Hepatic stellate cell (primary cell): ENCODE measurements around the gene CRIM1.
"Not testable (repeated sequence)": the region's sequence is repeated elsewhere in the genome, so short reads cannot be mapped to it uniquely, and the experiment has no call there.

ENCODE experiments used
- DNase-seq: peaks from one replicate; pipeline ENCODE4 v3.0.0; 2011; ENCODE audit warnings: low spot score

The CRIM1 gene, protein sequence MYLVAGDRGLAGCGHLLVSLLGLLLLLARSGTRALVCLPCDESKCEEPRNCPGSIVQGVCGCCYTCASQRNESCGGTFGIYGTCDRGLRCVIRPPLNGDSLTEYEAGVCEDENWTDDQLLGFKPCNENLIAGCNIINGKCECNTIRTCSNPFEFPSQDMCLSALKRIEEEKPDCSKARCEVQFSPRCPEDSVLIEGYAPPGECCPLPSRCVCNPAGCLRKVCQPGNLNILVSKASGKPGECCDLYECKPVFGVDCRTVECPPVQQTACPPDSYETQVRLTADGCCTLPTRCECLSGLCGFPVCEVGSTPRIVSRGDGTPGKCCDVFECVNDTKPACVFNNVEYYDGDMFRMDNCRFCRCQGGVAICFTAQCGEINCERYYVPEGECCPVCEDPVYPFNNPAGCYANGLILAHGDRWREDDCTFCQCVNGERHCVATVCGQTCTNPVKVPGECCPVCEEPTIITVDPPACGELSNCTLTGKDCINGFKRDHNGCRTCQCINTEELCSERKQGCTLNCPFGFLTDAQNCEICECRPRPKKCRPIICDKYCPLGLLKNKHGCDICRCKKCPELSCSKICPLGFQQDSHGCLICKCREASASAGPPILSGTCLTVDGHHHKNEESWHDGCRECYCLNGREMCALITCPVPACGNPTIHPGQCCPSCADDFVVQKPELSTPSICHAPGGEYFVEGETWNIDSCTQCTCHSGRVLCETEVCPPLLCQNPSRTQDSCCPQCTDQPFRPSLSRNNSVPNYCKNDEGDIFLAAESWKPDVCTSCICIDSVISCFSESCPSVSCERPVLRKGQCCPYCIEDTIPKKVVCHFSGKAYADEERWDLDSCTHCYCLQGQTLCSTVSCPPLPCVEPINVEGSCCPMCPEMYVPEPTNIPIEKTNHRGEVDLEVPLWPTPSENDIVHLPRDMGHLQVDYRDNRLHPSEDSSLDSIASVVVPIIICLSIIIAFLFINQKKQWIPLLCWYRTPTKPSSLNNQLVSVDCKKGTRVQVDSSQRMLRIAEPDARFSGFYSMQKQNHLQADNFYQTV

GRCh38 chr2:36355151-36355889, at the start of gene CRIM1:
Gene CRIM1 (plus strand): TSS chr2:36355778. CDS start chr2:36356293, 515 bp downstream.
- peak; percentile 90 for DNase-seq

- no peak for DNase-seq
Observed at GRCh38 chr2:36307441-36307840, 48.1 kb upstream of the CRIM1 start.

- not testable (repeated sequence) for DNase-seq
Observed at GRCh38 chr2:36310444-36310843, 45.1 kb upstream of the CRIM1 start.

DNA sequence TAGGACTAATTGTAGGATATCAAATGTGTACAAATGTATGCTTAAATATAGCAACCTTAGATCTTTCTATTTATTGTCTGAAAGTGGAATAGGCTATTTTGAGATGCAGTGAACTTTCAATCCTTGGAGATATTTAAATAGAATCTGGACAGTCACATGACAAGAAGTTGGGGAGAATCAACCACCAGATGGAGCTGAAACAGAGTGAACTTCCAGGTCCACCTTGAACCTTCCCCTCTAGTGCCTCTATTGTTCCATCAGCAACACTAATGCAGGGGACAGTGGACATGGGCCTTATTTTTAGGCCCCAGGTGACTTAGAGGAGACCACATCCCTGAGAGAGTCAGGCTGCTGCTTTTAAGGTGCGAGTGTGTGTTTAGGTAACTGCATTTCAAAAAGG, 37.0 kb upstream of the CRIM1 start:
- DNase-seq, result no peak

DNA sequence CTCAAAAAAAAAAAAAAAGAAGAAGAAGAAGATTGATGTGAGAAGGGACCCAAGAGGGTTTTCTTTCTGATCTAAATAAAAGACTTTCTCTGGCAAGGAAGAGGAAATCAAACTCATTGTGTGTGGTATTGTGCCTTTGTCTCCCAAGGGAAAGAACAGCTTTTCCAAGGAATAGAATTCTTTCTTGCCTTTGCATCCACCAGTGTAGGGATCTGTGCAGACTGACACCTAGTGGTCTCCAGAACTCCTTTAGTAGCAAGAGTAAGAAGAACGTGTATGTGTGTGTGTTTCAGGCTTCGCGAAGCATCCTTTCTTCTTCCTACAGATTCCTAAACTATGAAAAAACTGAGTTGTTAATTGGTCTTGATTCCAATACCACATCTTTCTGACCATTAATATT, 33.5 kb upstream of the CRIM1 start:
- DNase-seq, result peak; percentile 17

- DNase-seq, result no peak
Observed at GRCh38 chr2:36326286-36326685, 29.3 kb upstream of the CRIM1 start.

DNA sequence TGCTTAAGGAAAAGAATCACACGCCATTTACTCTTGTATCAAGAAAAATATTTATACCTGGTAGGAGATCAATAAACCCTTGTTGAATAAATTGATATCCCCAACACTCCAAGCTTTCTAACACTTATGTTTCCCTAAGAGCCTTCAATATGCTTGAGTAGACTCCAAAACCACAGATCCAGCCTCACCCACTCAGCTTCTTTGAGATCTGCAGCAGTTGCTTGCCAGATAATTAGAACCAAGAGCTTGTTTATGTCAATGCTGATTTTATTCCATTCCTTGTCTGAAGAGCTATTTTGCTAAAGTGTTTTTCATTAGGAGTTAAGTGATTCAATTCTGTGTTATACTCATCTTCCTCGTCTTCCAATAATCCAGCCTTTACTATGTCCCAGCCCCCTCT, 26.3 kb upstream of the CRIM1 start:
- no peak for DNase-seq

DNA sequence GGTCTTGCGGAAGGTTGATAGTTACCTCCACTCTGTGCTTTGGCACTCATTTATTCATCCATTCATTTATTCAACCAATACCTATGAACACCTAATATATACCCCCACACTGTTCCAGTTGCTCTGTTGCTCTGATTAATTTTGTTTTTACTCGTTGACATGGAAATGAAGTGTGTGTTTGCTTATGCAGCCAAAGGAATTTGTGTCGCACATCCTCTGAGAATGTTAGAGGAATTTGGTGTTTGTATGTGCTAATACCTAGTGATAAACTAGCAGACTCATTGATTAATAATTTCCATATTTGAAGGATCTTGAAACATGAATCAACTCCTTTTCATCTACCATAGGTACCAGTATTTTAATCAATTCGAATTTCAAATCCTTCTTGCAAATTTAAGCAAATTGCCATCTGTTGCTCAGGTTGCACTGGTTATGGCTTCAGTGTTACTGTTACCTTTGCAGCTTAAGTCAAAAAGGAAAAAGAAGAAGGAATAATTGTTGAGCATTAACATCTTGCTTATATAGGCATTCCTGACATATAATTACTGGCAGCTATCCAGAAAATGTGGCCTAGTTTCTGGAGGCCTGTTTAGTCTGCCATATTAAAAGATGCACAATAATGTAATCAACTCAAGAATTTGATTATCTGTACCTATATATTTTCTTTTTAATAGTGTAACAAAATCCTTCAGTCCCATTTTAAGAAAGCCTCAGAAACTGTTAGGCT, 25.7 kb upstream of the CRIM1 start:
- peak; percentile 51 for DNase-seq

- DNase-seq, result no peak
Observed at GRCh38 chr2:36330473-36331395, 24.8 kb upstream of the CRIM1 start.

DNA sequence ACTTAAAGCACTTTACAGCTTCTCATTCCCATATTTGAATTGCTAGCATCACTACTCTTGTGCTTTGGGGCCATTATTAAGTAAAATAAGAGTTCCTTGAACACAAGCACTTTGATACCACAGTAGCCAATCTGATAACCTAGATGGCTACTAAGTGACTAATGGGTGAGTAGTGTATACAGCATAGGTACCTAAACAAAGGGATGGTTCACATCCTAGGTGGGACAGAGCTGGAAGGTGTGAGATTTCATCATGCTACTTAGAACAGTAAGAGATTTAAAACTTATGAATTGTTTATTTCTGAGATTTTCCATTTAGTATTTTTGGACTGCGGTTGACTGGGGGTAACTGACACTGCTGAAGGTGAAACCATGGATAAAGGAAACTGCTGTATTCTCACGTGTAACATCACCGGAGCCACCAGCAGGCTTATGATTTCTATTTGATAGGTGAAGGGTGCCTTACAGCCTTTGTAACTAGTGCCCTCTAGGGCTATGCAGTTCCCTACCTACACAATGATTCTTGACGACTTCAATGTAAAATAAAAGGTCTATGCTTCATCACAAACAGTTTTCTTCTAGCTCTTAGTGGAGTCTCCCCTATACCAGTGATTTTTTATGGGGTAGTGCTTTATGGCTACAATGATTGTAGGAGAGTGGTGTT, 22.1 kb upstream of the CRIM1 start:
- DNase-seq, result no peak

DNA sequence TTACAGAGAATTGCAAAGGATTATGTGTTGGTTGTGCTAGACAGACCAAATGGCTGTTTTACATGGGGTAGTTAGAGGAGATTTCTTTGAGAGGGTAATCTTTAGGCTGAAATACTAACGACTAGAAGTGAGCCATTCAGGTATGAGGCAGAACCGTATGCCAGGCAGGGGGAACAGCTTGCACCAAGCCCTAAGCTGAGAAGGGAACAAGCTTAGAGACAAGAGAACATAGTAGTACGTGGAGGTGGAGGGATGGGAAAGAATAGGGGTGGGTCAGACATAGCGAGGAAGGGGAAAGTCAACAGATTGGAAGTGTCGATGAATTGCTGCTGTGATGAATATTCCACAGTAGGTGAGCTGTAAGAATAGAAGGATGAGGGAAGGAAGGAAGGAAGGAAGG, 20.0 kb upstream of the CRIM1 start:
- no peak for DNase-seq

- DNase-seq, result no peak
Observed at GRCh38 chr2:36336321-36336720, 19.3 kb upstream of the CRIM1 start.

- DNase-seq, result no peak
Observed at GRCh38 chr2:36337354-36337753, 18.2 kb upstream of the CRIM1 start.

DNA sequence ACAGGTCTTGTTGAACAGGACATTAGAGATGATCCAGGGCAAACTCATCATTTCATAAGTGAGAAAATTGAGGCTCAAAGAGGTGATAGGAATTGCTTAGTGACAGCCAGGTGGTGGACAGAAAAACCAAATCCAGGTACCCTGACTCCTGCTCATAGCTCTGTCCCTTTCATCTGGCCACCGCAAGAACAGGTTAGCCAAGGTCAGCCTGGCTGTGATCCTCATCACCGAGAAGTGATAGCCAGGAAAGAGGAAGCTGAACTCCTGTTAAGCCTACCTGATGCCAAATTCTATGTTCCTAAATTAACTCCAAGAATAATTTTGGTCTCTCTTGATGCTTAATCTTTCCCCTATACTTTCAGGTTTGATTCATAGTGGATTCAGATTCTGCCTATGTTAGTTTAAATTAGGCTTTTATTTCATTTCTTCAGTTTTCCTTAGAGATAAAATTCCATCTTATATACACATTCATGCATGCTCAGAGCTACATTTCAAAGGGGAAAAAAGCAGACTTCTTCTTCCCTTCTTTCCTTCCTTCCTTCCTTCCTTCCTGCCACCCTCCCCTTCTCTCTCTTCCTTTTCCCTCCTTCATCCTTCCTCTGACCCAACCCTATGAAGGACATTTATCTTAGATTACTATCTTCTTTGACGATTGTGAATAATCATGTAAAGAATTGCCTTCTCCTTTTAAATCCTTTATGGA, 17.3 kb upstream of the CRIM1 start:
- DNase-seq, result no peak

GRCh38 chr2:36338827-36339145, 16.8 kb upstream of the CRIM1 start:
- DNase-seq, result peak; percentile 49

DNA sequence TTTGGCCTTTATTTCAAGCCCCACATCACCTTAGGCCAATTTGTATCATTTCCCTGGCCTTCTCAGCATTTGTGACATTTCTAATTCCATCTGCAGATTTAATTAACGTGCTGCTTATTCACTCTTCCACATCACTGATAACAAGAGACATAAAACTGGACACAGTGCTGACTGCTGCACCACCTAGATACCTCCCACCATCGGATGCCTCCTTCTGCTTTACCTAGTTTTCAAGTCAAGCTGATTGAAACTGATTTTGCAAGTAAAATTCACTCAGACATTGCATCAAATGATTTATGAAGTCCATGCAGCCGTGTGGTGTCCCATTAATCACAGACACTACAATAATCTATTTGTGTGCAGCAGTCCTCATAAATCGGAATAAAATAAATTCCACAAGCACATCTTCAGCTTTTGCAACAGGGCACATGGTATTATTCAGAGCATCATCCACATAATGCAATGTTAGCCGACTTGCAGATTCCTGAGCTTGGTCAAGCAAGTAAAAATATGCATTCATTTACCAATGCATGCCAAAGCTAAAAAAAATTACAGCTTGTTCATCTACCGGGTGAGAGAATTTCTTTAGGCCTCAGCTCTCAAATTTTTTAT, 15.9 kb upstream of the CRIM1 start:
- DNase-seq, result no peak

DNA sequence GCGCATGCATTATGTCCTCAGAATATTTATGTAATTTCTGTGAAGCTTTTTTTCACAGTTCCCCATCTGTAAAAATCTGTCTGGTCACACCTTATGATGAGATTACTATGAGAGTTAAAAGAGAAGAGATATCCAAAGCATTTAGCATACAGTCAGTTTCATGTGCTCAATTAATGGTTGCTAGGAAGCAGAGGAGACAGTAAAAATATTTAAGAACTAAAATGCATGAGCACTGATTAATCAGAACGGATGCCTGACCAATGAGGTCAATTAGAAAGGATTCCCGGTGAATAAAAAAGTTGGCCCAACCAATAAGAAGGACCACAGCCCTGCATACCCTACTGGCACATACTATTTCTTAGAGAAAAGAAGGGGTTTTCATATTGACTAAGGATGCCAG, 12.0 kb upstream of the CRIM1 start:
- no peak for DNase-seq

GRCh38 chr2:36348721-36349120, 6.9 kb upstream of the CRIM1 start:
- no peak for DNase-seq

DNA sequence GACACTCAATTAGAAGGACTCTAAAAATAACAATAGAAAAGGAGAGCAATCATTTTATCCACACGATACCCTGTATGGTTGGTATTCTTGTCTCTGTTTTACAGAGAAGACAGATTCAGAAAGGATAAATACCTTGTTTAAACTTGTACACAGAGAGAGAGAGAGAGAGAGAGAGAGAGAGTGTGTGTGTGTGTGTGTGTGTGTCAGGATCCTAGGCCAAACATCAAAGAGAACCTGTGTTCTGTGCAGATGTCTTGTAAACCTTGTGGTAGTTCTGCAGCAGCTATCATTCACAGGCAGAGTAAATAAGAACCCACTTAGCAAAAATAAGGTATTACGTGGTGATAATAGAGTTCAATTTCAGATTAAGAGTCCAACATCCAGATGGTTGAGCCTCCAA, 4.3 kb upstream of the CRIM1 start:
- no peak for DNase-seq
